ENCODE results near the gene DHRS4L2.
"Not testable (repeated sequence)": the region's sequence is repeated elsewhere in the genome, so short reads cannot be mapped to it uniquely, and the experiment has no call there.

The DHRS4L2 gene

GRCh38 chr14:24011051-24011450 lies 22.3 kb downstream of the DHRS4L2 start:
- in situ Hi-C loops (cut with MboI; ENCODE audit: low pct_unique_long_range_greater_than_20kb, low sequenced_read_pairs, unreplicated experiment), result no loop called here
- DNase-seq (ENCODE audit: low spot score), result no peak
- no peak for TF ChIP-seq CTCF (IDR thresholded peaks at IDR 0.05; ENCODE audit: extremely low read depth, insufficient read depth, missing control alignments)

- in situ Hi-C loops (cut with MboI; ENCODE audit: low pct_unique_long_range_greater_than_20kb, low sequenced_read_pairs, unreplicated experiment); DNase-seq (ENCODE audit: low spot score): not testable (repeated sequence)
These were observed 24.1 kb downstream of the DHRS4L2 start for GRCh38 chr14:24012726-24013273.

- TF ChIP-seq CTCF (IDR thresholded peaks at IDR 0.05; ENCODE audit: extremely low read depth, insufficient read depth, missing control alignments), result peak; percentile 79
- peak; percentile 80 for DNase-seq (ENCODE audit: low spot score)
- in situ Hi-C loops (cut with MboI; ENCODE audit: low pct_unique_long_range_greater_than_20kb, low sequenced_read_pairs, unreplicated experiment), result no loop called here
These were observed 25.2 kb downstream of the DHRS4L2 start for GRCh38 chr14:24013654-24014514.

- DNase-seq (ENCODE audit: low spot score); in situ Hi-C loops (cut with MboI; ENCODE audit: low pct_unique_long_range_greater_than_20kb, low sequenced_read_pairs, unreplicated experiment): not testable (repeated sequence)
These were observed 27.0 kb downstream of the DHRS4L2 start for GRCh38 chr14:24015745-24016144.

GRCh38 chr14:24018978-24019377 lies 30.2 kb downstream of the DHRS4L2 start:
- in situ Hi-C loops (cut with MboI; ENCODE audit: low pct_unique_long_range_greater_than_20kb, low sequenced_read_pairs, unreplicated experiment), result not testable (repeated sequence)

GRCh38 chr14:24019944-24020343 lies 31.2 kb downstream of the DHRS4L2 start:
- in situ Hi-C loops (cut with MboI; ENCODE audit: low pct_unique_long_range_greater_than_20kb, low sequenced_read_pairs, unreplicated experiment); DNase-seq (ENCODE audit: low spot score): not testable (repeated sequence)

More at GRCh38 chr14:24018978-24019377, 30.2 kb downstream of the DHRS4L2 start:
- DNase-seq (ENCODE audit: low spot score), result not testable (repeated sequence)

GRCh38 chr14:24020520-24020919 lies 31.8 kb downstream of the DHRS4L2 start:
- DNase-seq (ENCODE audit: low spot score); in situ Hi-C loops (cut with MboI; ENCODE audit: low pct_unique_long_range_greater_than_20kb, low sequenced_read_pairs, unreplicated experiment): not testable (repeated sequence)

- DNase-seq (ENCODE audit: low spot score); in situ Hi-C loops (cut with MboI; ENCODE audit: low pct_unique_long_range_greater_than_20kb, low sequenced_read_pairs, unreplicated experiment): not testable (repeated sequence)
These were observed 36.2 kb downstream of the DHRS4L2 start for GRCh38 chr14:24024939-24025418.

- DNase-seq (ENCODE audit: low spot score); in situ Hi-C loops (cut with MboI; ENCODE audit: low pct_unique_long_range_greater_than_20kb, low sequenced_read_pairs, unreplicated experiment): not testable (repeated sequence)
These were observed 41.0 kb downstream of the DHRS4L2 start for GRCh38 chr14:24029687-24030086.

- DNase-seq (ENCODE audit: low spot score); in situ Hi-C loops (cut with MboI; ENCODE audit: low pct_unique_long_range_greater_than_20kb, low sequenced_read_pairs, unreplicated experiment): not testable (repeated sequence)
These were observed 42.6 kb downstream of the DHRS4L2 start for GRCh38 chr14:24031331-24031730.

- in situ Hi-C loops (cut with MboI; ENCODE audit: low pct_unique_long_range_greater_than_20kb, low sequenced_read_pairs, unreplicated experiment), result no loop called here
- DNase-seq (ENCODE audit: low spot score), result no peak
- TF ChIP-seq CTCF (IDR thresholded peaks at IDR 0.05; ENCODE audit: extremely low read depth, insufficient read depth, missing control alignments), result no peak
These were observed 44.1 kb downstream of the DHRS4L2 start for GRCh38 chr14:24032727-24033418.

- DNase-seq (ENCODE audit: low spot score); in situ Hi-C loops (cut with MboI; ENCODE audit: low pct_unique_long_range_greater_than_20kb, low sequenced_read_pairs, unreplicated experiment): not testable (repeated sequence)
These were observed 47.0 kb downstream of the DHRS4L2 start for GRCh38 chr14:24035769-24036168.

Measured in GM13977 (cell line).